C4-2B (cell line): Measurements from ENCODE around the gene YY1AP1.
"Not testable (repeated sequence)": the region's sequence is repeated elsewhere in the genome, so short reads cannot be mapped to it uniquely, and the experiment has no call there.

Source experiments
- CTCF ChIP-seq: fragments of 450-650 bp; conservative IDR thresholded peaks from 2 replicates; pipeline ENCODE4 v1.5.1; 2017; ENCODE audit warnings: mild to moderate bottlenecking
- ZFX ChIP-seq: fragments of 450-650 bp; IDR thresholded peaks from 2 replicates; pipeline ENCODE4 v1.6.1; 2017

- not testable (repeated sequence) for TF ChIP-seq CTCF, ZFX
Measured at GRCh38 chr1:155715056-155715455, 26.5 kb upstream of the YY1AP1 start.
